ENCODE measurements around the gene KCTD12.

- TF ChIP-seq CTCF (IDR thresholded peaks at IDR 0.05) (no peak), ATF3 (CRISPR knock-in tag; conservative IDR thresholded peaks at IDR 0.05) (no peak), PREB (CRISPR knock-in tag; IDR thresholded peaks at IDR 0.05; ENCODE audit: borderline replicate concordance) (no peak), ELF4 (CRISPR knock-in tag; IDR thresholded peaks at IDR 0.05; ENCODE audit: low read depth) (no peak), SMAD3 (CRISPR knock-in tag; IDR thresholded peaks at IDR 0.05; ENCODE audit: borderline replicate concordance) (no peak), ATF1 (CRISPR knock-in tag; IDR thresholded peaks at IDR 0.05) (no peak), ZBTB43 (CRISPR knock-in tag; IDR thresholded peaks at IDR 0.05) (no peak), ATF2 (CRISPR knock-in tag; IDR thresholded peaks at IDR 0.05; ENCODE audit: borderline replicate concordance, low read depth) (no peak), CREM (CRISPR knock-in tag; IDR thresholded peaks at IDR 0.05) (no peak), JUN (CRISPR knock-in tag; IDR thresholded peaks at IDR 0.05) (no peak), TCF7 (CRISPR knock-in tag; IDR thresholded peaks at IDR 0.05; ENCODE audit: low read depth) (no peak), SP1 (CRISPR knock-in tag; conservative IDR thresholded peaks at IDR 0.05) (no peak), NR1H2 (CRISPR knock-in tag; IDR thresholded peaks at IDR 0.05) (no peak)
Observed at GRCh38 chr13:76832258-76832988, 53.8 kb downstream of the KCTD12 start.

All from WTC11 (cell line).